DOHH2 (cell line): ENCODE data around the gene RALA.

Experiments used
- CTCF ChIP-seq: fragments of 200-600 bp; sonication (generic); IDR thresholded peaks from one replicate; pipeline ENCODE4 v1.5.1; 2014; ENCODE audit warnings: antibody characterized with exemption, mild to moderate bottlenecking, low read depth, low read length; ENCODE audit not compliant: poor library complexity, severe bottlenecking
- EZH2phosphoT487 ChIP-seq: fragments of 200-600 bp; sonication (generic); IDR thresholded peaks from 2 replicates; pipeline ENCODE4 v1.6.1; 2017; ENCODE audit warnings: borderline replicate concordance, mild to moderate bottlenecking, antibody characterized with exemption, low read length, moderate library complexity, mixed read lengths

- no peak for TF ChIP-seq CTCF
- TF ChIP-seq EZH2phosphoT487 = no peak
Observed at GRCh38 chr7:39674406-39674805, 51.0 kb downstream of the RALA start.
